ENCODE data around the gene LRP1. TPM values are rescaled to one million over a fixed set of nuclear protein-coding genes. Genes with fewer than 3 reads are reported as not detected.

Gene LRP1
- total and polyA plus RNA-seq, 2 of the 13 experiments (the other 11 are each of a cell fraction or from before 2014, with no cell fraction given), result 14.7 to 30.8 TPM

DNA sequence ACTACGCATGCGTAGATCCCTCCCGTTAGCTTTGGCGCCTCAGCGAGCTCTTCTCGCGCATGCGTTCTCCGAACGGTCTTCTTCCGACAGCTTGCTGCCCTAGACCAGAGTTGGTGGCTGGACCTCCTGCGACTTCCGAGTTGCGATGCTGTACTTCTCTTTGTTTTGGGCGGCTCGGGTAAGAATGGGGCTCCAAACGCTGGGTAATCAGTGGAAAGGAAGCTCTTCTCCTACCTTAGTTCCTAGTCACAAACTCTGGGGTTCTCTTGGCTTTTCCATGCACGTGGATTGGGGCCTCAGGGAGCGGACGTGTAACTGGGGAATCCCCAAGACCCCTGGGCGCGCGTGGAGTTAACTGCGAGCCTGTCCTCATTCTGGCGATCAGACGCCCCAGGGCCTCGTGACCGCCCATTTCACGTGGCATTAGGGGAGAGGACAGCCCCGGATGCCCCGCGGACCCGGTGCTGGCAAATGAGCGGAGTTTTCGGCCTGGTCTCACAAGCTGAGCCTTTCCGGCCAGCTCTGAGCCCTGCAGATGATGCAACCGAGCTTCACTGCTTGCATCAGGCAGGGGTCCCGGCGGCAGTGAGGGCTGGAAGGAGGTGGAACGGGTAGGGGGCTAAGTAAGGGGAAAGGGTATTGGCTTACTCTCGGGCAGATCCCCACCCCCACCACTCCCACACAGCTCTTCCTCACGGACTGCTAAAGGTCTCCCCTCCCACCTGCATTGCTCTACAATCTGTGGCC is 101.5 kb downstream of the LRP1 start, which contains the start of gene SHMT2 (continued):
- TF ChIP-seq, protein P1, sequence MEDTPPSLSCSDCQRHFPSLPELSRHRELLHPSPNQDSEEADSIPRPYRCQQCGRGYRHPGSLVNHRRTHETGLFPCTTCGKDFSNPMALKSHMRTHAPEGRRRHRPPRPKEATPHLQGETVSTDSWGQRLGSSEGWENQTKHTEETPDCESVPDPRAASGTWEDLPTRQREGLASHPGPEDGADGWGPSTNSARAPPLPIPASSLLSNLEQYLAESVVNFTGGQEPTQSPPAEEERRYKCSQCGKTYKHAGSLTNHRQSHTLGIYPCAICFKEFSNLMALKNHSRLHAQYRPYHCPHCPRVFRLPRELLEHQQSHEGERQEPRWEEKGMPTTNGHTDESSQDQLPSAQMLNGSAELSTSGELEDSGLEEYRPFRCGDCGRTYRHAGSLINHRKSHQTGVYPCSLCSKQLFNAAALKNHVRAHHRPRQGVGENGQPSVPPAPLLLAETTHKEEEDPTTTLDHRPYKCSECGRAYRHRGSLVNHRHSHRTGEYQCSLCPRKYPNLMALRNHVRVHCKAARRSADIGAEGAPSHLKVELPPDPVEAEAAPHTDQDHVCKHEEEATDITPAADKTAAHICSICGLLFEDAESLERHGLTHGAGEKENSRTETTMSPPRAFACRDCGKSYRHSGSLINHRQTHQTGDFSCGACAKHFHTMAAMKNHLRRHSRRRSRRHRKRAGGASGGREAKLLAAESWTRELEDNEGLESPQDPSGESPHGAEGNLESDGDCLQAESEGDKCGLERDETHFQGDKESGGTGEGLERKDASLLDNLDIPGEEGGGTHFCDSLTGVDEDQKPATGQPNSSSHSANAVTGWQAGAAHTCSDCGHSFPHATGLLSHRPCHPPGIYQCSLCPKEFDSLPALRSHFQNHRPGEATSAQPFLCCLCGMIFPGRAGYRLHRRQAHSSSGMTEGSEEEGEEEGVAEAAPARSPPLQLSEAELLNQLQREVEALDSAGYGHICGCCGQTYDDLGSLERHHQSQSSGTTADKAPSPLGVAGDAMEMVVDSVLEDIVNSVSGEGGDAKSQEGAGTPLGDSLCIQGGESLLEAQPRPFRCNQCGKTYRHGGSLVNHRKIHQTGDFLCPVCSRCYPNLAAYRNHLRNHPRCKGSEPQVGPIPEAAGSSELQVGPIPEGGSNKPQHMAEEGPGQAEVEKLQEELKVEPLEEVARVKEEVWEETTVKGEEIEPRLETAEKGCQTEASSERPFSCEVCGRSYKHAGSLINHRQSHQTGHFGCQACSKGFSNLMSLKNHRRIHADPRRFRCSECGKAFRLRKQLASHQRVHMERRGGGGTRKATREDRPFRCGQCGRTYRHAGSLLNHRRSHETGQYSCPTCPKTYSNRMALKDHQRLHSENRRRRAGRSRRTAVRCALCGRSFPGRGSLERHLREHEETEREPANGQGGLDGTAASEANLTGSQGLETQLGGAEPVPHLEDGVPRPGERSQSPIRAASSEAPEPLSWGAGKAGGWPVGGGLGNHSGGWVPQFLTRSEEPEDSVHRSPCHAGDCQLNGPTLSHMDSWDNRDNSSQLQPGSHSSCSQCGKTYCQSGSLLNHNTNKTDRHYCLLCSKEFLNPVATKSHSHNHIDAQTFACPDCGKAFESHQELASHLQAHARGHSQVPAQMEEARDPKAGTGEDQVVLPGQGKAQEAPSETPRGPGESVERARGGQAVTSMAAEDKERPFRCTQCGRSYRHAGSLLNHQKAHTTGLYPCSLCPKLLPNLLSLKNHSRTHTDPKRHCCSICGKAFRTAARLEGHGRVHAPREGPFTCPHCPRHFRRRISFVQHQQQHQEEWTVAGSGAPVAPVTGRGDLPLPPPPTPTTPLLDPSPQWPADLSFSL (CRISPR knock-in tag; IDR thresholded peaks at IDR 0.05), result no peak
- TF ChIP-seq, protein P2, sequence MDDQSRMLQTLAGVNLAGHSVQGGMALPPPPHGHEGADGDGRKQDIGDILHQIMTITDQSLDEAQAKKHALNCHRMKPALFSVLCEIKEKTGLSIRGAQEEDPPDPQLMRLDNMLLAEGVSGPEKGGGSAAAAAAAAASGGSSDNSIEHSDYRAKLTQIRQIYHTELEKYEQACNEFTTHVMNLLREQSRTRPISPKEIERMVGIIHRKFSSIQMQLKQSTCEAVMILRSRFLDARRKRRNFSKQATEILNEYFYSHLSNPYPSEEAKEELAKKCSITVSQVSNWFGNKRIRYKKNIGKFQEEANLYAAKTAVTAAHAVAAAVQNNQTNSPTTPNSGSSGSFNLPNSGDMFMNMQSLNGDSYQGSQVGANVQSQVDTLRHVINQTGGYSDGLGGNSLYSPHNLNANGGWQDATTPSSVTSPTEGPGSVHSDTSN (CRISPR knock-in tag; IDR thresholded peaks at IDR 0.05; ENCODE audit: borderline replicate concordance), result no peak
- TF ChIP-seq, protein P3, sequence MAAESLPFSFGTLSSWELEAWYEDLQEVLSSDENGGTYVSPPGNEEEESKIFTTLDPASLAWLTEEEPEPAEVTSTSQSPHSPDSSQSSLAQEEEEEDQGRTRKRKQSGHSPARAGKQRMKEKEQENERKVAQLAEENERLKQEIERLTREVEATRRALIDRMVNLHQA (CRISPR knock-in tag; IDR thresholded peaks at IDR 0.05), result no peak
- TF ChIP-seq FOXA3 (CRISPR knock-in tag; IDR thresholded peaks at IDR 0.05) (peak; percentile 23; the same call in 1 of the 2 replicates), ZNF224 (CRISPR knock-in tag; IDR thresholded peaks at IDR 0.05) (no peak), BORCS8-MEF2B (CRISPR knock-in tag; IDR thresholded peaks at IDR 0.05) (peak; percentile 17; the same call in 1 of the 2 replicates), HDAC2 (CRISPR knock-in tag; IDR thresholded peaks at IDR 0.05) (no peak; the same call in 1 of the 2 replicates), EED (CRISPR knock-in tag; IDR thresholded peaks at IDR 0.05) (peak; percentile 41; the same call in 1 of the 2 replicates), CBX2 (IDR thresholded peaks at IDR 0.05; ENCODE audit: low read depth, low read length) (no peak), CBX2 (CRISPR knock-in tag; IDR thresholded peaks at IDR 0.05; ENCODE audit: low read depth) (no peak; the same call in 1 of the 2 replicates), ZNF558 (CRISPR knock-in tag; IDR thresholded peaks at IDR 0.05; ENCODE audit: borderline replicate concordance) (0 out of 2 replicates have a peak, but pooled peaks have one; percentile 12), PPARG (CRISPR knock-in tag; conservative IDR thresholded peaks at IDR 0.05) (no peak), ZFP36 (IDR thresholded peaks at IDR 0.05; ENCODE audit: borderline replicate concordance, low read depth, low read length, partially characterized antibody) (no peak), FOXO1 (CRISPR knock-in tag; IDR thresholded peaks at IDR 0.05) (no peak; the same call in 1 of the 2 replicates), RXRA (CRISPR knock-in tag; IDR thresholded peaks at IDR 0.05) (peak; percentile 58; the same call in 1 of the 2 replicates), ZSCAN22 (CRISPR knock-in tag; IDR thresholded peaks at IDR 0.05) (no peak), SP2 (CRISPR knock-in tag; IDR thresholded peaks at IDR 0.05) (no peak)
- TF ChIP-seq, protein P4, sequence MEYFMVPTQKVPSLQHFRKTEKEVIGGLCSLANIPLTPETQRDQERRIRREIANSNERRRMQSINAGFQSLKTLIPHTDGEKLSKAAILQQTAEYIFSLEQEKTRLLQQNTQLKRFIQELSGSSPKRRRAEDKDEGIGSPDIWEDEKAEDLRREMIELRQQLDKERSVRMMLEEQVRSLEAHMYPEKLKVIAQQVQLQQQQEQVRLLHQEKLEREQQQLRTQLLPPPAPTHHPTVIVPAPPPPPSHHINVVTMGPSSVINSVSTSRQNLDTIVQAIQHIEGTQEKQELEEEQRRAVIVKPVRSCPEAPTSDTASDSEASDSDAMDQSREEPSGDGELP (IDR thresholded peaks at IDR 0.05; ENCODE audit: borderline replicate concordance, low read depth), result no peak
- TF ChIP-seq, protein P5, sequence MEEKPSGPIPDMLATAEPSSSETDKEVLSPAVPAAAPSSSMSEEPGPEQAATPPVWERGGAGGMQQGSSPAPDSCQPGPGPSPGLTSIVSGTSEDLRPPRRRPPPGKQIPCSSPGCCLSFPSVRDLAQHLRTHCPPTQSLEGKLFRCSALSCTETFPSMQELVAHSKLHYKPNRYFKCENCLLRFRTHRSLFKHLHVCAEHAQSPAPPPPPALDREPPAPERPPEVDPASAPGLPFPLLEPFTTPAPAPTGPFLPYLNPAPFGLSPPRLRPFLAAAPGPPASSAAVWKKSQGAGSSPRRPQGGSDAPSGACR (CRISPR knock-in tag; IDR thresholded peaks at IDR 0.05), result no peak; the same call in 1 of the 2 replicates
- TF ChIP-seq, protein P6, sequence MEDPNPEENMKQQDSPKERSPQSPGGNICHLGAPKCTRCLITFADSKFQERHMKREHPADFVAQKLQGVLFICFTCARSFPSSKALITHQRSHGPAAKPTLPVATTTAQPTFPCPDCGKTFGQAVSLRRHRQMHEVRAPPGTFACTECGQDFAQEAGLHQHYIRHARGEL (CRISPR knock-in tag; IDR thresholded peaks at IDR 0.05), result no peak

Measured in HepG2 (cell line).